Activated naive CD4-positive, alpha-beta T cell treated with anti-CD3 and anti-CD28 coated beads, Interleukin-2, amount 10 ng/mL, durations not matched to agents 7 days and 5 days (primary cell): ENCODE measurements around the gene JPH2.

Experiments used
- CTCF ChIA-PET: fragments of 350-600 bp; sonication (Branson Sonifier 250); formaldehyde crosslinking; loops from one replicate; lab custom pipeline; 2021; ENCODE audit warnings: antibody characterized with exemption; lab: Charles Lee
- DNase-seq: peaks from one replicate; pipeline ENCODE4 v3.0.0-alpha.2; 2020
- H3K27ac Mint-ChIP-seq: one replicate; pipeline ENCODE4 v1.8.0; 2021; ENCODE audit warnings: mild to moderate bottlenecking, moderate library complexity, mixed read lengths
- H3K27me3 Mint-ChIP-seq: one replicate; pipeline ENCODE4 v1.8.0; 2021; ENCODE audit warnings: mild to moderate bottlenecking, mixed read lengths
- H3K36me3 Mint-ChIP-seq: one replicate; pipeline ENCODE4 v1.8.0; 2021; ENCODE audit warnings: mixed read lengths
- H3K4me1 Mint-ChIP-seq: one replicate; pipeline ENCODE4 v1.8.0; 2021; ENCODE audit warnings: mixed read lengths
- H3K4me3 Mint-ChIP-seq: one replicate; pipeline ENCODE4 v1.8.0; 2021; ENCODE audit warnings: mild to moderate bottlenecking, moderate library complexity, mixed read lengths
- H3K9me3 Mint-ChIP-seq: one replicate; pipeline ENCODE4 v1.8.0; 2021; ENCODE audit warnings: mixed read lengths

JPH2 gene

GRCh38 chr20:44112889-44113617 lies 73.9 kb downstream of the JPH2 start:
- Mint-ChIP-seq H3K4me3 (no peak overlapping the region), H3K9me3 (peaks cover 4% of the 10 kb centered on the region), H3K36me3 (no peaks in the 10 kb centered on the region), H3K27ac (no peak overlapping the region), H3K4me1 (peaks cover 6% of the 10 kb centered on the region), H3K27me3 (peaks cover 52% of the 10 kb centered on the region)
- DNase-seq = no peak
- CTCF ChIA-PET = interaction anchor here (1.1 to 2.1 kb wide), 2 partner anchors 71 to 76 kb away, joined by 3 to 6 read pairs; no protein-coding TSS in a partner anchor

- peaks cover 4% of the 10 kb centered on the region for H3K4me1 Mint-ChIP-seq
- H3K27me3 Mint-ChIP-seq = peaks cover 48% of the 10 kb centered on the region
- CTCF ChIA-PET = interaction anchor here (2.1 kb wide), 1 partner anchor 77 kb away, joined by 6 read pairs; no protein-coding TSS in a partner anchor
- no peak for DNase-seq
- no peak overlapping the region for H3K27ac Mint-ChIP-seq
- no peak overlapping the region for H3K4me3 Mint-ChIP-seq
- H3K9me3 Mint-ChIP-seq = peaks cover 9% of the 10 kb centered on the region
- no peaks in the 10 kb centered on the region for H3K36me3 Mint-ChIP-seq
Observed at GRCh38 chr20:44112456-44112855, 74.5 kb downstream of the JPH2 start.

GRCh38 chr20:44111712-44112335 lies 75.2 kb downstream of the JPH2 start:
- Mint-ChIP-seq H3K27me3 (peaks cover 49% of the 10 kb centered on the region), H3K4me3 (no peak overlapping the region), H3K27ac (no peak overlapping the region), H3K36me3 (no peaks in the 10 kb centered on the region), H3K4me1 (peaks cover 4% of the 10 kb centered on the region), H3K9me3 (peaks cover 15% of the 10 kb centered on the region)
- CTCF ChIA-PET = interaction anchor here (1.4 to 2.1 kb wide), 2 partner anchors 9 to 78 kb away, joined by 5 to 6 read pairs; no protein-coding TSS in a partner anchor
- no peak for DNase-seq

GRCh38 chr20:44110816-44111568 lies 76.0 kb downstream of the JPH2 start:
- Mint-ChIP-seq H3K4me3 (no peak overlapping the region), H3K36me3 (no peaks in the 10 kb centered on the region), H3K27me3 (peaks cover 48% of the 10 kb centered on the region), H3K27ac (no peak overlapping the region), H3K9me3 (peaks cover 18% of the 10 kb centered on the region), H3K4me1 (peaks cover 4% of the 10 kb centered on the region)
- DNase-seq = no peak
- CTCF ChIA-PET = interaction anchor here (1.4 to 2.1 kb wide), 2 partner anchors 10 to 78 kb away, joined by 5 to 6 read pairs; no protein-coding TSS in a partner anchor

- CTCF ChIA-PET = interaction anchor here (1.2 kb wide), 2 partner anchors 8 to 79 kb away, joined by 3 to 5 read pairs; no protein-coding TSS in a partner anchor
- Mint-ChIP-seq H3K36me3 (no peaks in the 10 kb centered on the region), H3K9me3 (peaks cover 18% of the 10 kb centered on the region)
Observed at GRCh38 chr20:44109951-44110361, 77.0 kb downstream of the JPH2 start.

GRCh38 chr20:44106615-44107014 lies 80.4 kb downstream of the JPH2 start:
- Mint-ChIP-seq H3K9me3 (peaks cover 18% of the 10 kb centered on the region), H3K4me1 (no peaks in the 10 kb centered on the region), H3K27ac (no peak overlapping the region), H3K4me3 (no peak overlapping the region), H3K36me3 (no peaks in the 10 kb centered on the region), H3K27me3 (peaks cover 50% of the 10 kb centered on the region)
- no peak for DNase-seq
- CTCF ChIA-PET = interaction anchor here (1.4 kb wide), 1 partner anchor 14 kb away, joined by 4 read pairs; no protein-coding TSS in a partner anchor

More at GRCh38 chr20:44109951-44110361, 77.0 kb downstream of the JPH2 start:
- DNase-seq = no peak
- peaks cover 50% of the 10 kb centered on the region for H3K27me3 Mint-ChIP-seq
- peaks cover 4% of the 10 kb centered on the region for H3K4me1 Mint-ChIP-seq
- H3K4me3 Mint-ChIP-seq = no peak overlapping the region
- H3K27ac Mint-ChIP-seq = no peak overlapping the region

GRCh38 chr20:44104798-44105517 lies 82.0 kb downstream of the JPH2 start:
- H3K4me3 Mint-ChIP-seq = no peak overlapping the region
- DNase-seq = no peak
- no peaks in the 10 kb centered on the region for H3K36me3 Mint-ChIP-seq
- H3K27ac Mint-ChIP-seq = no peak overlapping the region
- H3K27me3 Mint-ChIP-seq = peaks cover 65% of the 10 kb centered on the region
- no peaks in the 10 kb centered on the region for H3K4me1 Mint-ChIP-seq
- CTCF ChIA-PET = no interaction called here
- H3K9me3 Mint-ChIP-seq = peaks cover 18% of the 10 kb centered on the region

GRCh38 chr20:44102582-44102981 lies 84.4 kb downstream of the JPH2 start:
- Mint-ChIP-seq H3K27me3 (peaks cover 67% of the 10 kb centered on the region), H3K9me3 (peaks cover 10% of the 10 kb centered on the region), H3K36me3 (no peaks in the 10 kb centered on the region), H3K4me1 (no peaks in the 10 kb centered on the region), H3K4me3 (no peak overlapping the region), H3K27ac (no peak overlapping the region)
- CTCF ChIA-PET = interaction anchor here (1.3 kb wide), 1 partner anchor 10 kb away, joined by 3 read pairs; no protein-coding TSS in a partner anchor
- no peak for DNase-seq

- DNase-seq = no peak
- Mint-ChIP-seq H3K27ac (no peak overlapping the region), H3K36me3 (no peaks in the 10 kb centered on the region), H3K4me1 (no peaks in the 10 kb centered on the region), H3K9me3 (no peaks in the 10 kb centered on the region), H3K27me3 (peaks cover 51% of the 10 kb centered on the region), H3K4me3 (no peak overlapping the region)
- CTCF ChIA-PET = interaction anchor here (0.8 kb wide), 1 partner anchor 90 kb away, joined by 3 read pairs; no protein-coding TSS in a partner anchor
Observed at GRCh38 chr20:44099832-44100231, 87.2 kb downstream of the JPH2 start.

- H3K36me3 Mint-ChIP-seq = no peaks in the 10 kb centered on the region
- CTCF ChIA-PET = interaction anchor here (1.0 to 1.1 kb wide), 2 partner anchors 8 to 19 kb away, joined by 3 read pairs; no protein-coding TSS in a partner anchor
- no peaks in the 10 kb centered on the region for H3K9me3 Mint-ChIP-seq
- DNase-seq = no peak
- H3K4me1 Mint-ChIP-seq = no peaks in the 10 kb centered on the region
- H3K27ac Mint-ChIP-seq = no peak overlapping the region
- peaks cover 39% of the 10 kb centered on the region for H3K27me3 Mint-ChIP-seq
- H3K4me3 Mint-ChIP-seq = no peak overlapping the region
Observed at GRCh38 chr20:44098657-44099056, 88.3 kb downstream of the JPH2 start.

GRCh38 chr20:44098256-44098630 lies 88.7 kb downstream of the JPH2 start:
- DNase-seq = no peak
- H3K27me3 Mint-ChIP-seq = peaks cover 35% of the 10 kb centered on the region
- CTCF ChIA-PET = interaction anchor here (1.0 to 1.1 kb wide), 2 partner anchors 8 to 20 kb away, joined by 3 read pairs; no protein-coding TSS in a partner anchor
- no peak overlapping the region for H3K27ac Mint-ChIP-seq
- no peaks in the 10 kb centered on the region for H3K36me3 Mint-ChIP-seq
- H3K4me1 Mint-ChIP-seq = no peaks in the 10 kb centered on the region
- no peak overlapping the region for H3K4me3 Mint-ChIP-seq
- H3K9me3 Mint-ChIP-seq = no peaks in the 10 kb centered on the region

GRCh38 chr20:44097521-44098255 lies 89.3 kb downstream of the JPH2 start:
- H3K27ac Mint-ChIP-seq = no peak overlapping the region
- CTCF ChIA-PET = interaction anchor here (1.0 kb wide), 1 partner anchor 7 kb away, joined by 3 read pairs; no protein-coding TSS in a partner anchor
- no peak for DNase-seq
- H3K27me3 Mint-ChIP-seq = peaks cover 40% of the 10 kb centered on the region
- no peaks in the 10 kb centered on the region for H3K36me3 Mint-ChIP-seq
- H3K4me3 Mint-ChIP-seq = no peak overlapping the region
- no peaks in the 10 kb centered on the region for H3K9me3 Mint-ChIP-seq
- peaks cover 3% of the 10 kb centered on the region for H3K4me1 Mint-ChIP-seq

- Mint-ChIP-seq H3K4me1 (peaks cover 3% of the 10 kb centered on the region), H3K36me3 (no peaks in the 10 kb centered on the region), H3K4me3 (no peak overlapping the region), H3K27ac (no peak overlapping the region), H3K9me3 (no peaks in the 10 kb centered on the region), H3K27me3 (peaks cover 40% of the 10 kb centered on the region)
- CTCF ChIA-PET = interaction anchor here (0.7 to 1.5 kb wide), 3 partner anchors 12 to 558 kb away, joined by 3 to 5 read pairs (median 4); no protein-coding TSS in a partner anchor
- no peak for DNase-seq
Observed at GRCh38 chr20:44095831-44096230, 91.2 kb downstream of the JPH2 start.
